MM.1S (cell line): ENCODE measurements around the gene GPR180.

Experiments used
- DNase-seq: peaks from one replicate; pipeline ENCODE4 v3.0.0-alpha.2; 2015
- H2AFZ ChIP-seq: fragments of 300-600 bp; sonication (generic); 2 replicates; pipeline ENCODE4 v1.6.0; 2016; ENCODE audit warnings: antibody characterized with exemption, low read length
- H3F3A ChIP-seq: fragments of 300-600 bp; sonication (generic); 2 replicates; pipeline ENCODE4 v1.6.1; 2016; ENCODE audit warnings: mild to moderate bottlenecking, antibody characterized with exemption, low read length, moderate library complexity, mixed read lengths; ENCODE audit not compliant: insufficient read depth
- H3K27ac ChIP-seq: fragments of 300-600 bp; sonication (generic); 2 replicates; pipeline ENCODE4 v1.5.1; 2016; ENCODE audit warnings: mild to moderate bottlenecking, low read length
- H3K27me3 ChIP-seq: fragments of 300-600 bp; sonication (generic); replicated peaks from 2 replicates; pipeline ENCODE4 v1.6.0; 2016; ENCODE audit warnings: low read length; ENCODE audit not compliant: insufficient read depth
- H3K36me3 ChIP-seq: fragments of 300-600 bp; sonication (generic); replicated peaks from 2 replicates; pipeline ENCODE4 v1.6.1; 2016; ENCODE audit warnings: mild to moderate bottlenecking, low read length, mixed read lengths; ENCODE audit not compliant: insufficient read depth
- H3K4me1 ChIP-seq: fragments of 300-600 bp; sonication (generic); 2 replicates; pipeline ENCODE4 v1.6.1; 2016; ENCODE audit warnings: low read length, mixed read lengths
- H3K4me2 ChIP-seq: fragments of 300-600 bp; sonication (generic); 2 replicates; pipeline ENCODE4 v1.6.0; 2016; ENCODE audit warnings: low read depth, low read length
- H3K4me3 ChIP-seq: fragments of 300-600 bp; sonication (generic); 2 replicates; pipeline ENCODE4 v1.5.1; 2016; ENCODE audit warnings: low read length, mixed read lengths
- H3K79me2 ChIP-seq: fragments of 300-600 bp; sonication (generic); 2 replicates; pipeline ENCODE4 v1.6.1; 2016; ENCODE audit warnings: mixed run types, low read length, mixed read lengths
- H3K9ac ChIP-seq: fragments of 300-600 bp; sonication (generic); 2 replicates; pipeline ENCODE4 v1.6.1; 2016; ENCODE audit warnings: low read length, mixed read lengths
- H3K9me2 ChIP-seq: fragments of 300-600 bp; sonication (generic); replicated peaks from 2 replicates; pipeline ENCODE4 v1.6.1; 2016; ENCODE audit warnings: mild to moderate bottlenecking, low read length, mixed read lengths; ENCODE audit not compliant: insufficient read depth
- H3K9me3 ChIP-seq: fragments of 300-600 bp; sonication (generic); replicated peaks from 2 replicates; pipeline ENCODE4 v1.6.1; 2016; ENCODE audit warnings: mild to moderate bottlenecking, low read length, mixed read lengths; ENCODE audit not compliant: insufficient read depth
- H4K20me1 ChIP-seq: fragments of 300-600 bp; sonication (generic); 2 replicates; pipeline ENCODE4 v1.6.1; 2016; ENCODE audit warnings: mild to moderate bottlenecking, low read length, moderate library complexity, mixed read lengths; ENCODE audit not compliant: insufficient read depth
- EZH2 ChIP-seq: fragments of 300-600 bp; sonication (generic); optimal IDR thresholded peaks from 2 replicates; pipeline ENCODE3; 2017; ENCODE audit warnings: low read depth, mild to moderate bottlenecking, antibody characterized with exemption, low read length, mixed read lengths
- EZH2phosphoT487 ChIP-seq: fragments of 300-600 bp; sonication (generic); IDR thresholded peaks from 2 replicates; pipeline ENCODE4 v1.6.1; 2018; ENCODE audit warnings: antibody characterized with exemption, low read length
- TF ChIP-seq, protein P1 (sequence below): fragments of 300-600 bp; sonication (generic); IDR thresholded peaks from 2 replicates; pipeline ENCODE4 v1.5.1; 2016; ENCODE audit warnings: antibody characterized with exemption, low read length, mixed read lengths

Gene GPR180

GRCh38 chr13:94598281-94598680, 3.4 kb upstream of the GPR180 start:
- Histone ChIP-seq H3K9me2 (no peaks in the 10 kb centered on the region), H3K4me3 (no peak overlapping the region), H3K79me2 (peaks cover 36% of the 10 kb centered on the region), H3F3A (0 out of 2 replicates have a peak, but pooled peaks cover 7% of the 10 kb centered on the region), H3K9me3 (no peaks in the 10 kb centered on the region), H2AFZ (no peak overlapping the region), H4K20me1 (no peaks in the 10 kb centered on the region), H3K27ac (no peak overlapping the region), H3K27me3 (no peaks in the 10 kb centered on the region), H3K9ac (no peak overlapping the region), H3K4me2 (no peak overlapping the region), H3K36me3 (peaks cover under 1% of the 10 kb centered on the region; the same call in 1 of the 2 replicates), H3K4me1 (peaks cover 22% of the 10 kb centered on the region; the same call in 1 of the 2 replicates)
- DNase-seq, result no peak
- TF ChIP-seq, protein P1, sequence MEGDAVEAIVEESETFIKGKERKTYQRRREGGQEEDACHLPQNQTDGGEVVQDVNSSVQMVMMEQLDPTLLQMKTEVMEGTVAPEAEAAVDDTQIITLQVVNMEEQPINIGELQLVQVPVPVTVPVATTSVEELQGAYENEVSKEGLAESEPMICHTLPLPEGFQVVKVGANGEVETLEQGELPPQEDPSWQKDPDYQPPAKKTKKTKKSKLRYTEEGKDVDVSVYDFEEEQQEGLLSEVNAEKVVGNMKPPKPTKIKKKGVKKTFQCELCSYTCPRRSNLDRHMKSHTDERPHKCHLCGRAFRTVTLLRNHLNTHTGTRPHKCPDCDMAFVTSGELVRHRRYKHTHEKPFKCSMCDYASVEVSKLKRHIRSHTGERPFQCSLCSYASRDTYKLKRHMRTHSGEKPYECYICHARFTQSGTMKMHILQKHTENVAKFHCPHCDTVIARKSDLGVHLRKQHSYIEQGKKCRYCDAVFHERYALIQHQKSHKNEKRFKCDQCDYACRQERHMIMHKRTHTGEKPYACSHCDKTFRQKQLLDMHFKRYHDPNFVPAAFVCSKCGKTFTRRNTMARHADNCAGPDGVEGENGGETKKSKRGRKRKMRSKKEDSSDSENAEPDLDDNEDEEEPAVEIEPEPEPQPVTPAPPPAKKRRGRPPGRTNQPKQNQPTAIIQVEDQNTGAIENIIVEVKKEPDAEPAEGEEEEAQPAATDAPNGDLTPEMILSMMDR, result no peak
- no peak for TF ChIP-seq EZH2
- no peak for TF ChIP-seq EZH2phosphoT487

GRCh38 chr13:94599877-94600276, 1.8 kb upstream of the GPR180 start:
- Histone ChIP-seq H4K20me1 (no peaks in the 10 kb centered on the region), H3K4me3 (no peak overlapping the region), H3K36me3 (no peaks in the 10 kb centered on the region), H3F3A (0 out of 2 replicates have a peak, but pooled peaks cover 7% of the 10 kb centered on the region), H3K9me3 (no peaks in the 10 kb centered on the region), H2AFZ (no peak overlapping the region), H3K4me2 (no peak overlapping the region), H3K27ac (no peak overlapping the region), H3K9me2 (no peaks in the 10 kb centered on the region), H3K27me3 (no peaks in the 10 kb centered on the region), H3K79me2 (peaks cover 22% of the 10 kb centered on the region), H3K9ac (no peak overlapping the region), H3K4me1 (peaks cover 9% of the 10 kb centered on the region; the same call in 1 of the 2 replicates)
- DNase-seq, result no peak
- TF ChIP-seq EZH2 (no peak), EZH2phosphoT487 (no peak)
- TF ChIP-seq, protein P1, result no peak

DNA sequence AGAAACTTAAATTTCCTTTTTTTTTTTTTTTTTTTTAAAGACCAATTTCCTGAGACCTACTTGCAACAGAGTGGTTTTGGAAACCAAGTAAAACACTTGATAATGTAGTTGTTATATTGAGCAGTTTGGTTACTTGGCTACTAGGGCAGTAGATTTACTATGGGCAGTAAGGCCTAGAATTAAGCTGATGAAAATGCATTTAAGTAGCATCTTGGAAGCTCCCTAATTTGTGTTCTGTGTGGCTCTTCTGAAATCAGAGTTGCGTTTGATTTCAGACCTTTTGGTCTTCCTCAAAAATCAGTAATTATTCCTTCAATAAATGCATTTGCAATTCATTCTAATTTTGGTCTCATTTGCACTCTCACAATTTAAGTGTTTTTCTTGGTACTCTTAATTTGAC, 810 bp downstream of the GPR180 start:
- H3K36me3 ChIP-seq, result no peaks in the 10 kb centered on the region
- H3K9ac ChIP-seq, result peak overlapping the region; percentile 77; the same call in 1 of the 2 replicates
- H3K4me3 ChIP-seq, result peak overlapping the region; percentile 76
- peak overlapping the region; percentile 85 for H2AFZ ChIP-seq
- TF ChIP-seq, protein P1, result no peak
- TF ChIP-seq EZH2, result no peak
- no peak for TF ChIP-seq EZH2phosphoT487
- 0 out of 2 replicates have a peak, but pooled peaks cover 6% of the 10 kb centered on the region for H3F3A ChIP-seq
- DNase-seq, result no peak
- H4K20me1 ChIP-seq, result no peaks in the 10 kb centered on the region
- peaks cover 11% of the 10 kb centered on the region for H3K79me2 ChIP-seq
- H3K4me1 ChIP-seq, result peaks cover 7% of the 10 kb centered on the region; the same call in 1 of the 2 replicates
- no peaks in the 10 kb centered on the region for H3K9me2 ChIP-seq
- H3K4me2 ChIP-seq, result peak overlapping the region; percentile 62
- no peaks in the 10 kb centered on the region for H3K9me3 ChIP-seq
- no peaks in the 10 kb centered on the region for H3K27me3 ChIP-seq
- no peak overlapping the region; the same call in 1 of the 2 replicates for H3K27ac ChIP-seq
